Fibroblast of villous mesenchyme (primary cell): ENCODE results near the gene PHF14. TPM values are rescaled to one million over a fixed set of nuclear protein-coding genes. Genes with fewer than 3 reads are reported as not detected.
"Not testable (repeated sequence)": the region's sequence is repeated elsewhere in the genome, so short reads cannot be mapped to it uniquely, and the experiment has no call there.

Experiments
- DNase-seq: peaks from one replicate; pipeline ENCODE4 v3.0.0-alpha.2; 2010; ENCODE audit warnings: low read depth
- H3K4me3 ChIP-seq: 2 replicates; pipeline ENCODE4 v1.5.1; 2011; ENCODE audit warnings: low read depth, mild to moderate bottlenecking, low read length
- CTCF ChIP-seq: IDR thresholded peaks from 2 replicates; pipeline ENCODE4 v1.5.1; 2012; ENCODE audit warnings: low read depth, mild to moderate bottlenecking, low read length; ENCODE audit not compliant: insufficient read depth
- total RNA-seq: library from RNA; depleted of rRNA; stranded (reverse); fragments of >200 nt; gene quantifications from 2 replicates; pipeline ENCODE4 v1.2.3, GENCODE V29; 2012

The PHF14 gene
- 22.5 and 29.0 TPM in 2 replicates for total RNA-seq

DNA sequence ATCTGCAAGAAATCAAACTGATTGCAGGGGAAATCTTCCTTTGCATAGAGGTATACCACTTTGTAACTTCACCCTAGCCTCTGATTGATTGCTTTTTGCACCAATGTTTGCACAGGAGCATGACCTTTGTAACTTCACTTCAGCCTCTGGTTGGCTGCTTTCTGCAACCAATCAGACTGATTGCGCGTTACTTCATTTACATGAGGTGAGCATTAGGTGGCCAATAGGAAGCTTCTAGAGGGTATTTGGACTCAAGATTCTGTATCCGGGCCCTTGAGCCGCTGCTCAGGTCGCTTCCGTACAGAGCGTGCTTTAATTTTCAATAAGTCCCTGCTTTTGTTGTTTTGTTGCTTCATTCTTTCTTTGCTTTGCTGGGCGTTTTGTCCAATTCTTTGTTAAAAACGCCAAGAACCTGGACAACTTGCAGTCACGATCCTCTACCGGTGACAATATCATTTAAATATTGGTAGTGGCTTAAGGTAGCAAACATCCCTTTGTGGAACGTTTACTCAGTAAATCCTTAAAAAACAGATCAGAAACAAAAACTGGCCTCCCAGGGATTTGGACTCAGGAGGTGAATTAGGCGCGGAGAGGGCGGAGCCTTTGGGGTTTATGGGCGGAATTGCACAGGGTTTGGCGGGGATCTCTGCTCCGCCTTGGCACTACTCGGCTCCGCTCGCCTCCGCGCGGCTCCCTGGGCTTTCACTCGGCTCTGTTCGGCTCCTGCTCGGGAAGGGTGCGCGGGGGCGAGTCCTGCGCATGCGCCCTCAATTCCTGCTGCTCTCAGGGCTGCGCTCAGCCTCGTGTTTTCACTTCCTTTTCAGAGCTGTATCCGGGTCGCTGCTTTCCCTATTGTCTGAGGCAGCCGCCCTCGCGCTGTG, at the start of gene PHF14:
Gene PHF14 (plus strand): TSS at position 812 of the 881 bp plus-strand sequence. CDS start 452 bp downstream, outside the sequence.
- TF ChIP-seq CTCF, result no peak
- DNase-seq, result peak; percentile 97
- H3K4me3 ChIP-seq, result peak within 1 kb of the TSS; percentile 82

DNA sequence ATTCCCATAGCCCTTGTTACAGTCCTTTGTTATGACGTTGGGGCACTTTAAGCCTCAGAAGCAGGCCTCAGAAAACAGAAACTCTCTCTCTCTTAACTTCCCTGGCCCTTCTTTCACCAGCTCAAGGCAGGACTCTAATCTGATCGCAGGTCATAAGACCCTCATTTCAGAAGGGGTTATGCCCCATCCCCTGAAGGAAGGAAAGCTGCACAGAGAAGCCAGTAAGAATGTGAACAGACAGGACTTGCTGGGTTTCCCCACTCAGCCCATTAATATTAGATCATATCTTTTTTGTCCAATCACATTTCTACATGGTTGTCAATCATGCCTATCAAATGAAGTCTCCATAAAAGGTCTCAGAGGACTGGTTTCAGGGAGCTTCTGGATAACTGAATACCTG, 49.3 kb upstream of the PHF14 start:
- TF ChIP-seq CTCF, result no peak

GRCh38 chr7:10928203-10928602, 45.5 kb upstream of the PHF14 start:
- not testable (repeated sequence) for H3K4me3 ChIP-seq, DNase-seq

More for the DNA sequence above, 49.3 kb upstream of the PHF14 start:
- no peak overlapping the region for H3K4me3 ChIP-seq
- no peak for DNase-seq

GRCh38 chr7:10930551-10930950, 43.1 kb upstream of the PHF14 start:
- no peak for DNase-seq
- TF ChIP-seq CTCF, result no peak
- H3K4me3 ChIP-seq, result no peak overlapping the region

DNA sequence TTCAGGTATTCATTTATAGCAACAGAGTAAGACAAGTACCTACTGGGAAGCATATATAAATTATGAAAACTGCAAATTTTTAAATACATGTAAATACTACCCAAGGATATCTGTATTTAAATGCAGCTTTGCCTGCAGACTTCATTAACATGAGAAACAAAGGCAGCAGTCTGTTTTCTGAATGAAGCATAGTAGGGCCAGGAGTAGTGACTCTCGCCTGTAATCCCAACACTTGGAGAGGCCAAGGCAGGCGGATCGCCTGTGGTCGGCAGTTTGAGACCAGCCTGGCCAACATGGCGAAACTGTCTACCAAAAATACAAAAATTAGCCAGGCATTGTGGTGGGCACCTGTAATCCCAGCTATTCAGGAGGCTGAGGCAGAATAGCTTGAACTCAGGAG, 42.5 kb upstream of the PHF14 start:
- no peak for DNase-seq
- no peak for TF ChIP-seq CTCF
- H3K4me3 ChIP-seq, result no peak overlapping the region

- DNase-seq, result peak; percentile 58
- H3K4me3 ChIP-seq, result no peak overlapping the region
- TF ChIP-seq CTCF, result no peak
Measured at GRCh38 chr7:10934292-10934691, 39.4 kb upstream of the PHF14 start.

DNA sequence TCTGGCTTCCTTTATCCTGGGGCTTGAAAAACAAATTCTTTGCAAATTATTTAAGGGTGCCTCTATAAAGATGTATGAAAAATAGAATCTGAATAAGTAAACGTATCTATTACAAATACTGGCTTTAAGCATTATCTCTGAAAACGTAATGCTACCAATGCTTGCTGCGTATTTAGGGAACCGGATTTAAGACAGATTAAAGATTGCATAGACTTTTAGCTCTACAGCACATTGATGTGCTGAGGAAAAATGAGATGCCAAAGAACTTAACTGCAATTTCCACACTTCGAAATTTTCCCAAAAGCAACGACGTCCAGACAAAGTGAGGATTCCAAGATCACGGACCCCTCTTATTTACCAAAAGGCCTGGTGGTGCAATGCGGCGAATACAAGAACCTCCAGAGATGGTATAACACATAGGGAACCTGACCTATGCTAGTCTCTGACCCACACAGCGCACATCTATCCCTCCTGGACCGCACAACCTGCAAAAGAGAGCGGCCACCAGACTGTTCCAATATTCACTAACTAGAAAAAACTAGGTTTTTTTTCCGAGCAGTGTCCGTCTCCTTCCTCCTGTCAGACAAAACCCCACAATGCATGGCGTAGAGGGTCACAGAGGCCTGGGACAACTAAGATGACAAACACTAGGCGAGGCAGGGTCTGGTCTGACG, 34.3 kb upstream of the PHF14 start:
- no peak for TF ChIP-seq CTCF
- peak overlapping the region; percentile 81 for H3K4me3 ChIP-seq
- DNase-seq, result no peak
